SK-N-SH (cell line): ENCODE data around the gene RD3L. TPM values are rescaled to one million over a fixed set of nuclear protein-coding genes. Genes with fewer than 3 reads are reported as not detected.

Experiments
- CTCF ChIA-PET: fragments of 300-600, 350-600 bp; formaldehyde crosslinking; extraction: SDS; loops from one replicate; lab custom pipeline; 2021; lab: Yijun Ruan, JAX
- POLR2A ChIA-PET: fragments of 350-600 bp; sonication (Branson Sonifier 250); formaldehyde crosslinking; extraction: SDS; loops from one replicate; lab custom pipeline; 2020; ENCODE audit warnings: antibody characterized with exemption, inconsistent platforms; lab: Yijun Ruan, JAX
- DNase-seq: peaks from one replicate; pipeline ENCODE4 v3.0.0; 2012
- H2AFZ ChIP-seq: fragments of 200-600 bp; sonication (generic); 2 replicates; pipeline ENCODE4 v1.8.1; 2016; ENCODE audit warnings: antibody characterized with exemption, mild to moderate bottlenecking, low read depth
- H3F3A ChIP-seq: fragments of 200-600 bp; sonication (generic); replicated peaks from 2 replicates; pipeline ENCODE3; 2016; ENCODE audit warnings: antibody characterized with exemption, mild to moderate bottlenecking; ENCODE audit not compliant: insufficient read depth
- H3K27ac ChIP-seq, 2 experiments: fragments of 200-500 bp in 1 of 2; fragments of 200-600 bp in 1 of 2; sonication (Bioruptor generic) in 1 of 2; sonication (generic), shearing (Covaris generic) in 1 of 2; 2 replicates each; pipeline versions ENCODE4 v1.5.1 to v1.6.1; 2014 to 2016; ENCODE audit warnings: low read depth in 2 of 2, inconsistent platforms in 1 of 2, low read length in 1 of 2, mild to moderate bottlenecking in 1 of 2, mixed read lengths in 1 of 2
- H3K27me3 ChIP-seq: fragments of 200-600 bp; sonication (generic), shearing (Covaris generic); 2 replicates; pipeline ENCODE4 v1.6.1; 2016; ENCODE audit warnings: mixed run types; ENCODE audit not compliant: insufficient read depth
- H3K36me3 ChIP-seq, 2 experiments: fragments of 200-500 bp in 1 of 2; fragments of 200-600 bp in 1 of 2; sonication (Bioruptor generic) in 1 of 2; sonication (generic) in 1 of 2; replicated peaks in 1 of 2; 2 replicates each; pipeline versions ENCODE3 to v1.5.1; 2014 to 2016; ENCODE audit warnings: low read length in 1 of 2, mild to moderate bottlenecking in 1 of 2; ENCODE audit not compliant: insufficient read depth in 2 of 2, control insufficient read depth in 1 of 2
- H3K4me1 ChIP-seq, 2 experiments: fragments of 200-500 bp in 1 of 2; fragments of 200-600 bp in 1 of 2; sonication (Bioruptor generic) in 1 of 2; sonication (generic), shearing (Covaris generic) in 1 of 2; 2 replicates each; pipeline versions ENCODE4 v1.5.1 to v1.6.1; 2014 to 2016; ENCODE audit warnings: low read depth in 1 of 2, low read length in 1 of 2, mixed run types in 1 of 2; ENCODE audit not compliant: insufficient read depth in 2 of 2, control insufficient read depth in 1 of 2
- H3K4me2 ChIP-seq: fragments of 200-600 bp; sonication (generic), shearing (Covaris generic); 2 replicates; pipeline ENCODE4 v1.6.1; 2017; ENCODE audit warnings: mixed run types
- H3K4me3 ChIP-seq, 2 experiments: fragments of 200-500 bp in 1 of 2; fragments of 200-600 bp in 1 of 2; sonication (Bioruptor generic) in 1 of 2; sonication (generic), shearing (Covaris generic) in 1 of 2; 2 replicates each; pipeline versions ENCODE4 v1.5.1 to v1.8.1; 2014 to 2016; ENCODE audit warnings: low read depth in 2 of 2, inconsistent platforms in 1 of 2, low read length in 1 of 2, mild to moderate bottlenecking in 1 of 2, mixed read lengths in 1 of 2, moderate library complexity in 1 of 2
- H3K79me2 ChIP-seq: fragments of 200-600 bp; sonication (generic); 2 replicates; pipeline ENCODE4 v1.8.1; 2017; ENCODE audit warnings: mild to moderate bottlenecking; ENCODE audit not compliant: insufficient read depth
- H3K9ac ChIP-seq: fragments of 200-600 bp; sonication (generic); 2 replicates; pipeline ENCODE4 v1.6.1; 2017; ENCODE audit warnings: mixed run types
- H3K9me2 ChIP-seq: fragments of 200-600 bp; sonication (generic); 2 replicates; pipeline ENCODE4 v1.6.1; 2017; ENCODE audit warnings: mixed run types
- H3K9me3 ChIP-seq: fragments of 200-600 bp; sonication (generic); 2 replicates; pipeline ENCODE4 v1.6.1; 2017; ENCODE audit warnings: mixed run types, mild to moderate bottlenecking, moderate library complexity
- H4K20me1 ChIP-seq: fragments of 200-600 bp; sonication (generic); 2 replicates; pipeline ENCODE4 v1.6.1; 2017; ENCODE audit warnings: mild to moderate bottlenecking, mixed run types; ENCODE audit not compliant: insufficient read depth
- CHD2 ChIP-seq: fragments of 150-350 bp; IDR thresholded peaks from 2 replicates; pipeline ENCODE4 v1.6.1; 2018; ENCODE audit warnings: low read length; ENCODE audit not compliant: partially characterized antibody
- EP300 ChIP-seq, 2 experiments: IDR thresholded peaks; 2 replicates each; pipeline versions ENCODE4 v1.4.0 to v1.6.1; 2012; ENCODE audit warnings: borderline replicate concordance in 1 of 2, low read depth in 1 of 2, low read length in 1 of 2
- EZH2phosphoT487 ChIP-seq: fragments of 200-600 bp; sonication (generic); IDR thresholded peaks from 2 replicates; pipeline ENCODE4 v1.6.1; 2017; ENCODE audit warnings: low read depth, mixed run types, mild to moderate bottlenecking, antibody characterized with exemption, moderate library complexity, borderline replicate concordance
- FOSL2 ChIP-seq: IDR thresholded peaks from 2 replicates; pipeline ENCODE4 v1.4.0; 2012; ENCODE audit warnings: low read depth, mild to moderate bottlenecking, moderate library complexity, borderline replicate concordance
- FOXJ3 ChIP-seq: sonication (generic); formaldehyde crosslinking; IDR thresholded peaks from 2 replicates; pipeline ENCODE4 v1.5.1; 2020; ENCODE audit warnings: mild to moderate bottlenecking, missing genetic modification reagents
- MEF2A ChIP-seq: IDR thresholded peaks from 2 replicates; pipeline ENCODE4 v1.4.0; 2012; ENCODE audit warnings: low read depth, borderline replicate concordance
- NFIC ChIP-seq: IDR thresholded peaks from 2 replicates; pipeline ENCODE4 v1.4.0; 2012; ENCODE audit warnings: borderline replicate concordance
- POLR2AphosphoS5 ChIP-seq: IDR thresholded peaks from 2 replicates; pipeline ENCODE4 v1.6.1; 2012; ENCODE audit warnings: low read depth, low read length
- RAD21 ChIP-seq: IDR thresholded peaks from 2 replicates; pipeline ENCODE4 v1.6.1; 2012; ENCODE audit warnings: mild to moderate bottlenecking, low read length
- RFX5 ChIP-seq: IDR thresholded peaks from 2 replicates; pipeline ENCODE4 v1.6.1; 2012; ENCODE audit warnings: mild to moderate bottlenecking, improper control_type of control experiment, low read length
- SMC3 ChIP-seq: IDR thresholded peaks from 2 replicates; pipeline ENCODE4 v1.6.1; 2012; ENCODE audit warnings: low read depth, low read length, improper control_type of control experiment
- TAF1 ChIP-seq: IDR thresholded peaks from 2 replicates; pipeline ENCODE4 v1.6.1; 2012; ENCODE audit warnings: low read depth, mild to moderate bottlenecking, low read length, moderate library complexity, borderline replicate concordance
- TEAD4 ChIP-seq: IDR thresholded peaks from 2 replicates; pipeline ENCODE4 v1.4.0; 2012; ENCODE audit warnings: mild to moderate bottlenecking, borderline replicate concordance; ENCODE audit not compliant: insufficient read depth
- YY1 ChIP-seq: IDR thresholded peaks from 2 replicates; pipeline ENCODE4 v1.4.0; 2012; ENCODE audit warnings: low read depth, mild to moderate bottlenecking
- WGBS: methylation state at CpG from one replicate; pipeline ENCODE4 v1.1.6; 2017; ENCODE audit warnings: low lambda C conversion rate; 5-methylcytosine and 5-hydroxymethylcytosine counted together
- polyA plus RNA-seq, 3 experiments: library from polyadenylated mRNA; depleted of rRNA; stranded (reverse); fragments of >200 nt; gene quantifications; 2 replicates each; pipeline ENCODE4 v1.2.3, GENCODE V29; 2012
- TF ChIP-seq, protein P1 (sequence below): fragments of 150-350 bp; IDR thresholded peaks from 2 replicates; pipeline ENCODE4 v1.6.1; 2017; ENCODE audit warnings: antibody characterized with exemption, low read length, low read depth, borderline replicate concordance
- TF ChIP-seq, protein P2 (sequence below): IDR thresholded peaks from 2 replicates; pipeline ENCODE4 v1.4.0; 2012; ENCODE audit warnings: low read depth, borderline replicate concordance
- TF ChIP-seq, protein P3 (sequence below): IDR thresholded peaks from 2 replicates; pipeline ENCODE4; 2012
- TF ChIP-seq, protein P4 (sequence below): IDR thresholded peaks from 2 replicates; pipeline ENCODE4 v1.4.0; 2012; ENCODE audit warnings: low read depth

RD3L gene
- polyA plus RNA-seq, 1 of the 3 experiments (the other 2 are of a cell fraction) = not detected

DNA sequence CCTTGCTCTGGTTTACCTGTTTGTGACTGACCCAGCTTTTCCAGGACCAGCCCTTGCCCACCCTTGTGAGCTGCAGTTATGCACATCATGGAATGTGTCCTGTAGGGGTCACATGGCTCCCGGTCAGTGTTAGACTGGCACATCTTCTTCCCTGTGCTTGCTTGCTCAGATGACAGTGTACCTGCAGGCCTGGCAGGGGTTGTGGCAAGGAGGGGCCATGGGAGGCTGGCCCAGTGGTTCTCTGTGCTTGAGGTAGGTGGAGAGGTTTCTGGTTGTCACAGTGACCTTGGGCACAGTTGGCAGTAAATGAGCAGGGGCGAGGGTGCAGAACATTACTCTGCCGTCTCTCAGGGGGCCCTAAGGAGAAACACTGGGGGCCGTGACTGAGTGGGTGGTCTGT lies 27.6 kb upstream of the RD3L start:
- no peaks in the 10 kb centered on the region for H3K36me3 ChIP-seq
- no peak overlapping the region for H2AFZ ChIP-seq
- H3K9me2 ChIP-seq = no peaks in the 10 kb centered on the region
- H4K20me1 ChIP-seq = no peaks in the 10 kb centered on the region
- no peaks in the 10 kb centered on the region for H3K9me3 ChIP-seq
- H3K4me2 ChIP-seq = no peak overlapping the region
- no peak overlapping the region for H3K27ac ChIP-seq
- H3K79me2 ChIP-seq = no peaks in the 10 kb centered on the region
- peaks cover 0 to 4% of the 10 kb centered on the region in 2 experiments; a peak in 1 of 4 replicates for H3K4me1 ChIP-seq
- TF ChIP-seq RFX5 (no peak), TEAD4 (no peak), MEF2A (no peak), NFIC (no peak), RAD21 (no peak), CHD2 (no peak), TAF1 (no peak), YY1 (no peak), EP300 (IDR thresholded peaks at IDR 0.05; ENCODE audit: borderline replicate concordance in 1 of 2, low read depth in 1 of 2, low read length in 1 of 2) (no peak), SMC3 (no peak), EZH2phosphoT487 (no peak), FOSL2 (no peak), FOXJ3 (CRISPR knock-in tag) (no peak), POLR2AphosphoS5 (no peak)
- TF ChIP-seq, protein P1, sequence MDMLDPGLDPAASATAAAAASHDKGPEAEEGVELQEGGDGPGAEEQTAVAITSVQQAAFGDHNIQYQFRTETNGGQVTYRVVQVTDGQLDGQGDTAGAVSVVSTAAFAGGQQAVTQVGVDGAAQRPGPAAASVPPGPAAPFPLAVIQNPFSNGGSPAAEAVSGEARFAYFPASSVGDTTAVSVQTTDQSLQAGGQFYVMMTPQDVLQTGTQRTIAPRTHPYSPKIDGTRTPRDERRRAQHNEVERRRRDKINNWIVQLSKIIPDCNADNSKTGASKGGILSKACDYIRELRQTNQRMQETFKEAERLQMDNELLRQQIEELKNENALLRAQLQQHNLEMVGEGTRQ = no peak
- TF ChIP-seq, protein P2, sequence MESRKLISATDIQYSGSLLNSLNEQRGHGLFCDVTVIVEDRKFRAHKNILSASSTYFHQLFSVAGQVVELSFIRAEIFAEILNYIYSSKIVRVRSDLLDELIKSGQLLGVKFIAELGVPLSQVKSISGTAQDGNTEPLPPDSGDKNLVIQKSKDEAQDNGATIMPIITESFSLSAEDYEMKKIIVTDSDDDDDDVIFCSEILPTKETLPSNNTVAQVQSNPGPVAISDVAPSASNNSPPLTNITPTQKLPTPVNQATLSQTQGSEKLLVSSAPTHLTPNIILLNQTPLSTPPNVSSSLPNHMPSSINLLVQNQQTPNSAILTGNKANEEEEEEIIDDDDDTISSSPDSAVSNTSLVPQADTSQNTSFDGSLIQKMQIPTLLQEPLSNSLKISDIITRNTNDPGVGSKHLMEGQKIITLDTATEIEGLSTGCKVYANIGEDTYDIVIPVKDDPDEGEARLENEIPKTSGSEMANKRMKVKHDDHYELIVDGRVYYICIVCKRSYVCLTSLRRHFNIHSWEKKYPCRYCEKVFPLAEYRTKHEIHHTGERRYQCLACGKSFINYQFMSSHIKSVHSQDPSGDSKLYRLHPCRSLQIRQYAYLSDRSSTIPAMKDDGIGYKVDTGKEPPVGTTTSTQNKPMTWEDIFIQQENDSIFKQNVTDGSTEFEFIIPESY = no peak
- TF ChIP-seq, protein P3, sequence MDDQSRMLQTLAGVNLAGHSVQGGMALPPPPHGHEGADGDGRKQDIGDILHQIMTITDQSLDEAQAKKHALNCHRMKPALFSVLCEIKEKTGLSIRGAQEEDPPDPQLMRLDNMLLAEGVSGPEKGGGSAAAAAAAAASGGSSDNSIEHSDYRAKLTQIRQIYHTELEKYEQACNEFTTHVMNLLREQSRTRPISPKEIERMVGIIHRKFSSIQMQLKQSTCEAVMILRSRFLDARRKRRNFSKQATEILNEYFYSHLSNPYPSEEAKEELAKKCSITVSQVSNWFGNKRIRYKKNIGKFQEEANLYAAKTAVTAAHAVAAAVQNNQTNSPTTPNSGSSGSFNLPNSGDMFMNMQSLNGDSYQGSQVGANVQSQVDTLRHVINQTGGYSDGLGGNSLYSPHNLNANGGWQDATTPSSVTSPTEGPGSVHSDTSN = no peak
- TF ChIP-seq, protein P4, sequence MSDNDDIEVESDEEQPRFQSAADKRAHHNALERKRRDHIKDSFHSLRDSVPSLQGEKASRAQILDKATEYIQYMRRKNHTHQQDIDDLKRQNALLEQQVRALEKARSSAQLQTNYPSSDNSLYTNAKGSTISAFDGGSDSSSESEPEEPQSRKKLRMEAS = no peak
- 60% methylated on average over 1 of the region's 4 CpGs for WGBS
- ChIA-PET CTCF (no interaction called here), POLR2A (no interaction called here)
- H3F3A ChIP-seq = no peaks in the 10 kb centered on the region
- no peak overlapping the region for H3K9ac ChIP-seq
- no peaks in the 10 kb centered on the region; the same call in 1 of the 2 replicates for H3K27me3 ChIP-seq
- DNase-seq = no peak
- no peak overlapping the region for H3K4me3 ChIP-seq
